ENCODE results near the gene ASAP2. TPM values are rescaled to one million over a fixed set of nuclear protein-coding genes. Genes with fewer than 3 reads are reported as not detected.
A peak's percentile ranks its signal among the peaks of the same experiment; 100 is the strongest.

ASAP2 gene
- total RNA-seq, 2 experiments from 2014 or later = 0.16 TPM; not detected in 1

DNA sequence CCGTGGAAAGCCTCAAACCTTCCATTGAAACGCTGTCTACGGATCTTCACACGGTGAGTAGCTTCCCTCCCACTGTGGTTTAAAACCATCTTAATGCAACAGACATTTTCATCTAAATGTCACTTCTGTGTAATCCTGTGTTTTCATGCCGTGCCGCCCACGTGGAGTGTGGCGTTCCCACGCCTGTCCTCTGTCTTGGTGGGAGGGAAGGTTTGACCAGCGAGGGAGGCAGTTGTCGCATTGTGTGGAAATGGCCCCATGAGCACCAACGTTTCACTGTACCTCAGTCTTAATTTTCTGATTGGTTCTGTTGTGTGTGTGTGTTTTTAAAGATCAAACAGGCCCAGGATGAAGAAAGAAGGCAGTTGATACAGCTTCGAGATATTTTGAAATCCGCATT, 128.1 kb downstream of the ASAP2 start:
- Mint-ChIP-seq H3K27me3 (no peaks in the 10 kb centered on the region), H3K4me1 (ENCODE audit: low read depth) (peaks cover 9% of the 10 kb centered on the region), H3K9me3 (no peaks in the 10 kb centered on the region), H3K4me3 (no peak overlapping the region), H3K36me3 (ENCODE audit: low read depth) (no peaks in the 10 kb centered on the region), H3K27ac (peak overlapping the region; percentile 66)
- Histone ChIP-seq H3K4me1 (ENCODE audit: insufficient read depth, low read length) (peaks cover 2% of the 10 kb centered on the region), H3K27me3 (ENCODE audit: control insufficient read depth in 1 of 2, insufficient read depth in 2 of 2, low read length in 2 of 2) (peaks cover 0 to 4% of the 10 kb centered on the region in 2 experiments), H3K36me3 (ENCODE audit: insufficient read depth, low read length) (no peaks in the 10 kb centered on the region), H3K9me3 (ENCODE audit: control insufficient read depth in 1 of 2, insufficient read depth in 1 of 2, low read length in 2 of 2) (no peaks in the 10 kb centered on the region), H3K27ac (ENCODE audit: low read depth in 1 of 2, low read length in 2 of 2) (no peak overlapping the region), H3K4me3 (ENCODE audit: low read length) (no peak overlapping the region)
- no peak for TF ChIP-seq CTCF (IDR thresholded peaks at IDR 0.05)
- no peak for ATAC-seq (ENCODE audit: poor library complexity)
- DNase-seq = no peak
- POLR2A ChIA-PET = no interaction called here
- CTCF ChIA-PET = no interaction called here
- intact Hi-C loops (cut with DNase I, micrococcal nuclease) = no loop called here

DNA sequence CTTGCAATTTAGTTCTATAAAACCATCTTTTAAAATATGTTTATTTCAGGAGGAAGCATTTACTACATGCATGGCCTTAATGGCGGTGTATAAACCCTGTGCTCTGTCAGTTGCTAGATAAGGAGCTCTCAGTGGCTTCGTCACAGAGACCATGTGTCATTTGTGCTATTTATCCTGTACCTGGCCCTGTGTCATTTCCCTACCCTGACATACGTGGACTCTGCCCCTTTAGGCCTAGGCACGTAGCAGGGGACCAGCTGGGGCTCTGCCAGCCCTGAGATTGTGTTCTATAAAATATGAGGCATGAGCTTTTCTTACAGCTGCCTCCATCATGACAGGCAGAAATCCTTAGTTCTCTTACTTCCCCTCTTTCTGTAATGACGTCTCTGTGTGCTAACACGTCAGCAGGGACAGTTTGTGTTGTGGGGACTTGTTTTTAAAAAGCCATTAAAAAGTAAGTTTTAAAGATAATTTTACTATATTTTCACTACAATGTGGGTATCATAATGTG, 128.8 kb downstream of the ASAP2 start:
- CTCF ChIA-PET = no interaction called here
- ATAC-seq (ENCODE audit: poor library complexity) (peak; percentile 42), DNase-seq (peak in 3 of 14 experiments; percentile 10 to 31 (median 25))
- no peaks in the 10 kb centered on the region for H3K36me3 ChIP-seq (ENCODE audit: insufficient read depth, low read length)
- H3K27me3 Mint-ChIP-seq = no peaks in the 10 kb centered on the region
- no peak overlapping the region for H3K27ac ChIP-seq (ENCODE audit: low read depth in 1 of 2, low read length in 2 of 2)
- no peaks in the 10 kb centered on the region for H3K9me3 ChIP-seq (ENCODE audit: control insufficient read depth in 1 of 2, insufficient read depth in 1 of 2, low read length in 2 of 2)
- H3K4me1 Mint-ChIP-seq (ENCODE audit: low read depth) = peaks cover 9% of the 10 kb centered on the region
- H3K27me3 ChIP-seq (ENCODE audit: control insufficient read depth in 1 of 2, insufficient read depth in 2 of 2, low read length in 2 of 2) = no peaks in the 10 kb centered on the region
- intact Hi-C loops (cut with DNase I, micrococcal nuclease) = no loop called here
- H3K4me3 ChIP-seq (ENCODE audit: low read length) = no peak overlapping the region
- no peaks in the 10 kb centered on the region for H3K36me3 Mint-ChIP-seq (ENCODE audit: low read depth)
- H3K9me3 Mint-ChIP-seq = no peaks in the 10 kb centered on the region
- no peak overlapping the region for H3K4me3 Mint-ChIP-seq
- peaks cover 2% of the 10 kb centered on the region for H3K4me1 ChIP-seq (ENCODE audit: insufficient read depth, low read length)
- TF ChIP-seq CTCF (IDR thresholded peaks at IDR 0.05) = no peak
- POLR2A ChIA-PET = no interaction called here
- H3K27ac Mint-ChIP-seq = peak overlapping the region; percentile 66

- no peak overlapping the region for H3K27ac Mint-ChIP-seq
- Histone ChIP-seq H3K4me1 (ENCODE audit: insufficient read depth, low read length) (peaks cover 2% of the 10 kb centered on the region), H3K36me3 (ENCODE audit: insufficient read depth, low read length) (no peaks in the 10 kb centered on the region), H3K4me3 (ENCODE audit: low read length) (no peak overlapping the region), H3K27me3 (ENCODE audit: control insufficient read depth in 1 of 2, insufficient read depth in 2 of 2, low read length in 2 of 2) (no peaks in the 10 kb centered on the region), H3K9me3 (ENCODE audit: control insufficient read depth in 1 of 2, insufficient read depth in 1 of 2, low read length in 2 of 2) (no peaks in the 10 kb centered on the region), H3K27ac (ENCODE audit: low read depth in 1 of 2, low read length in 2 of 2) (no peak overlapping the region)
- peak; percentile 75 for ATAC-seq (ENCODE audit: poor library complexity)
- intact Hi-C loops (cut with DNase I, micrococcal nuclease) = no loop called here
- peaks cover 9% of the 10 kb centered on the region for H3K4me1 Mint-ChIP-seq (ENCODE audit: low read depth)
- POLR2A ChIA-PET = no interaction called here
- peak in 4 of 14 experiments; percentile 13 to 40 (median 20) for DNase-seq
- no peak for TF ChIP-seq CTCF (IDR thresholded peaks at IDR 0.05)
- CTCF ChIA-PET = no interaction called here
- H3K36me3 Mint-ChIP-seq (ENCODE audit: low read depth) = no peaks in the 10 kb centered on the region
- no peaks in the 10 kb centered on the region for H3K9me3 Mint-ChIP-seq
- H3K27me3 Mint-ChIP-seq = no peaks in the 10 kb centered on the region
- no peak overlapping the region for H3K4me3 Mint-ChIP-seq
These were observed 129.6 kb downstream of the ASAP2 start for GRCh38 chr2:9336241-9336575.
